HPDE6-E6E7 (cell line): Measurements from ENCODE around the gene NTNG1.

ENCODE experiments used
- DNase-seq: peaks from one replicate; pipeline ENCODE4 v3.0.0; 2011; ENCODE audit warnings: missing footprints; ENCODE audit errors: extremely low spot score

The NTNG1 gene

GRCh38 chr1:107262467-107263286 is 121.8 kb downstream of the NTNG1 start:
- no peak for DNase-seq

- DNase-seq, result no peak
Observed at GRCh38 chr1:107263291-107263915, 122.6 kb downstream of the NTNG1 start.

- no peak for DNase-seq
Observed at GRCh38 chr1:107264007-107264406, 123.2 kb downstream of the NTNG1 start.

- no peak for DNase-seq
Observed at GRCh38 chr1:107264561-107264960, 123.7 kb downstream of the NTNG1 start.

- DNase-seq, result no peak
Observed at GRCh38 chr1:107267489-107267888, 126.7 kb downstream of the NTNG1 start.

GRCh38 chr1:107272321-107272720 is 131.5 kb downstream of the NTNG1 start:
- no peak for DNase-seq

GRCh38 chr1:107273515-107273914 is 132.7 kb downstream of the NTNG1 start:
- DNase-seq, result no peak

GRCh38 chr1:107274227-107274626 is 133.4 kb downstream of the NTNG1 start:
- DNase-seq, result no peak

- DNase-seq, result no peak
Observed at GRCh38 chr1:107276247-107276646, 135.4 kb downstream of the NTNG1 start.

GRCh38 chr1:107277022-107277421 is 136.2 kb downstream of the NTNG1 start:
- no peak for DNase-seq

- DNase-seq, result no peak
Observed at GRCh38 chr1:107286125-107286524, 145.3 kb downstream of the NTNG1 start.

- no peak for DNase-seq
Observed at GRCh38 chr1:107291987-107292386, 151.1 kb downstream of the NTNG1 start.

- DNase-seq, result no peak
Observed at GRCh38 chr1:107293901-107294613, 153.2 kb downstream of the NTNG1 start.

- DNase-seq, result no peak
Observed at GRCh38 chr1:107294686-107295085, 153.8 kb downstream of the NTNG1 start.

- no peak for DNase-seq
Observed at GRCh38 chr1:107297681-107298080, 156.8 kb downstream of the NTNG1 start.

GRCh38 chr1:107298526-107298925 is 157.7 kb downstream of the NTNG1 start:
- DNase-seq, result no peak

GRCh38 chr1:107299521-107299920 is 158.7 kb downstream of the NTNG1 start:
- DNase-seq, result no peak

- DNase-seq, result no peak
Observed at GRCh38 chr1:107309962-107310361, 169.1 kb downstream of the NTNG1 start.

- no peak for DNase-seq
Observed at GRCh38 chr1:107315652-107316051, 174.8 kb downstream of the NTNG1 start.

GRCh38 chr1:107318932-107319331 is 178.1 kb downstream of the NTNG1 start:
- no peak for DNase-seq

GRCh38 chr1:107323784-107324183 is 182.9 kb downstream of the NTNG1 start:
- no peak for DNase-seq

- no peak for DNase-seq
Observed at GRCh38 chr1:107326824-107327445, 186.1 kb downstream of the NTNG1 start.
